Keratinocyte (primary cell): ENCODE results near the gene B3GAT3. TPM values are rescaled to one million over a fixed set of nuclear protein-coding genes. Genes with fewer than 3 reads are reported as not detected.

Experiments used
- DNase-seq: peaks from one replicate; pipeline ENCODE4 v3.0.0-alpha.2; 2011; ENCODE audit warnings: low read depth, missing footprints, low spot score
- FAIRE-seq: peaks from 2 replicates; lab custom pipeline; 2011; peaks lifted over from hg19 to GRCh38; lab: Jason Lieb, UNC
- H2AFZ ChIP-seq: 2 replicates; pipeline ENCODE4 v1.6.0; 2012; ENCODE audit warnings: low read length, control low read depth, inconsistent platforms; ENCODE audit not compliant: control insufficient read depth
- H3K27ac ChIP-seq: 2 replicates; pipeline ENCODE4 v1.5.1; 2011; ENCODE audit warnings: low read length; ENCODE audit not compliant: control insufficient read depth, insufficient read depth
- H3K27me3 ChIP-seq: 3 replicates; pipeline ENCODE4 v1.6.0; 2011; ENCODE audit warnings: low read length; ENCODE audit not compliant: control insufficient read depth, insufficient read depth; ENCODE audit errors: extremely low read depth
- H3K36me3 ChIP-seq, 2 experiments: 2 replicates in 1 of 2; 3 replicates in 1 of 2; pipeline ENCODE4 v1.5.1; 2011; ENCODE audit warnings: low read length in 2 of 2, mild to moderate bottlenecking in 1 of 2; ENCODE audit not compliant: control insufficient read depth in 2 of 2, insufficient read depth in 2 of 2; ENCODE audit errors: extremely low read depth in 1 of 2
- H3K4me1 ChIP-seq: 3 replicates; pipeline ENCODE4 v1.5.1; 2011; ENCODE audit warnings: low read length; ENCODE audit not compliant: control insufficient read depth, insufficient read depth; ENCODE audit errors: extremely low read depth
- H3K4me2 ChIP-seq: 3 replicates; pipeline ENCODE4 v1.6.0; 2011; ENCODE audit warnings: low read depth, low read length; ENCODE audit not compliant: control insufficient read depth, insufficient read depth; ENCODE audit errors: extremely low read depth
- H3K4me3 ChIP-seq, 3 experiments: fragments of 200-600 bp in 1 of 3; sonication (generic) in 1 of 3; 2 replicates in 2 of 3; 3 replicates in 1 of 3; pipeline ENCODE4 v1.5.1; 2011 to 2016; ENCODE audit warnings: low read length in 3 of 3, mild to moderate bottlenecking in 3 of 3, control low read depth in 2 of 3, inconsistent platforms in 1 of 3, low read depth in 1 of 3, mixed read lengths in 1 of 3, mixed run types in 1 of 3, moderate library complexity in 1 of 3; ENCODE audit not compliant: control insufficient read depth in 2 of 3, insufficient read depth in 2 of 3; ENCODE audit errors: extremely low read depth in 1 of 3
- H3K79me2 ChIP-seq: 2 replicates; pipeline ENCODE4 v1.6.0; 2012; ENCODE audit warnings: low read length; ENCODE audit not compliant: control insufficient read depth, insufficient read depth
- H3K9ac ChIP-seq: 3 replicates; pipeline ENCODE4 v1.6.0; 2011; ENCODE audit warnings: low read length; ENCODE audit not compliant: control insufficient read depth, insufficient read depth; ENCODE audit errors: extremely low read depth
- H3K9me1 ChIP-seq: 3 replicates; pipeline ENCODE4 v1.6.0; 2011; ENCODE audit warnings: low read length; ENCODE audit not compliant: control insufficient read depth, insufficient read depth; ENCODE audit errors: extremely low read depth
- H3K9me3 ChIP-seq: 2 replicates; pipeline ENCODE4 v1.5.1; 2012; ENCODE audit warnings: low read depth, low read length; ENCODE audit not compliant: control insufficient read depth
- H4K20me1 ChIP-seq: 3 replicates; pipeline ENCODE4 v1.6.0; 2011; ENCODE audit warnings: low read length; ENCODE audit not compliant: control insufficient read depth, insufficient read depth; ENCODE audit errors: extremely low read depth
- EZH2 ChIP-seq: IDR thresholded peaks from one replicate; pipeline ENCODE4 v1.6.1; 2012; ENCODE audit warnings: inconsistent platforms, mild to moderate bottlenecking, low read length, moderate library complexity
- dilution Hi-C: fragments of 300-500 bp; cut with MboI; formaldehyde crosslinking; loops from one replicate; pipeline ENCODE4 v1.7.0; 2020; ENCODE audit warnings: low sequenced_read_pairs; ENCODE audit not compliant: extremely low pct_ligation_motif_present
- polyA plus RNA-seq, 5 experiments: library from polyadenylated mRNA; depleted of rRNA in 3 of 5; stranded (reverse) in 3 of 5; stranded (forward) in 1 of 5; unstranded in 1 of 5; fragments of >200 nt; gene quantifications; 1 replicate in 1 of 5; 2 replicates in 3 of 5; 3 replicates in 1 of 5; pipeline versions ENCODE4 v1.2.1 to v1.2.3, GENCODE V29; 2011 to 2012; ENCODE audit warnings: missing spikeins in 2 of 5, low read depth in 1 of 5, low replicate concordance in 1 of 5
- TF ChIP-seq, protein P1 (sequence below), 3 experiments: IDR thresholded peaks in 1 of 3; conservative IDR thresholded peaks in 1 of 3; optimal IDR thresholded peaks in 1 of 3; 2 replicates in 2 of 3; 3 replicates in 1 of 3; pipeline versions ENCODE3 to v1.5.1; 2011; ENCODE audit warnings: low read length in 3 of 3, mild to moderate bottlenecking in 3 of 3, moderate library complexity in 2 of 3, control low read depth in 1 of 3, inconsistent platforms in 1 of 3; ENCODE audit not compliant: insufficient read depth in 2 of 3; ENCODE audit errors: extremely low read depth in 1 of 3

B3GAT3 gene
- polyA plus RNA-seq, 1 donor (not counting 4 experiments of a cell fraction or from before 2014, with no cell fraction given), result 15.1 TPM

DNA sequence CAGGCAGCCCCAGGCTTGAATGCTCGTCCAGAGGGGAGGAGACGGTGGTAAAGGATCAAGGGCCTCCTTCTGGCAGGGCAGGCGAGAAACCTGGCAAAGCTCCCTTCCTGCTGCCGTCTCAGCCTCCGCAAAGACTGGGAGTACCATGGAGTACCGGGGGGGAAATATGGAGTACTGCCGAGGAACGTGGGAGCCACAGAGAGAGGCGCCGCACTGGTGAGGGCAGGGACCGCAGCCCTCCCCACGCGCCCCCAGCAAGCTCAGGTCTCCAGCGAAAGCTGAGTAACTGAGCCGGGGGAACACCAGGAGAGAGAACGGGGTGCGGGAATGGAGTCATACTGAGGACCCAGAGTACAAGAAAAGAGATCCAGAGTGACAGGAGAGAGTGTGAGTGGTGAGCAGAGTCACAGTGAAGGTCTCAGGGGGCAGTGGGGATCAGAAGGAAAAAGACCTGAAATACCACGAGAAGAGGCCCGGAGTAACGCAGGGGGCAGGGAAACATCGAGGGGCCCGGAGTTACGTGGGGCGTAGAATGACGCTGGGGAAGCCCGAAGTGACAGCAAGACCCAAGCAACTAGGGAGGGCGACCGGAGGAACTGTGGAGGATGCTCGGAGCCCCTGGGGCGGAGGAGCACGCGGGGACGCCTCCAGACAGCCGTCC is 10.0 kb downstream of the B3GAT3 start:
- H3K79me2 ChIP-seq, result no peaks in the 10 kb centered on the region
- H3K36me3 ChIP-seq, result peaks cover 12 to 20% of the 10 kb centered on the region in 2 experiments
- no peaks in the 10 kb centered on the region for H3K9me1 ChIP-seq
- H3K4me3 ChIP-seq, result peak overlapping the region; percentile 60 to 85 (median 75)
- peak overlapping the region; percentile 78 for H3K9ac ChIP-seq
- peak overlapping the region; percentile 87 for H2AFZ ChIP-seq
- peak overlapping the region; percentile 48 for H3K27ac ChIP-seq
- DNase-seq (no peak), FAIRE-seq (no peak)
- peaks cover 20% of the 10 kb centered on the region for H3K4me1 ChIP-seq
- TF ChIP-seq, protein P1, sequence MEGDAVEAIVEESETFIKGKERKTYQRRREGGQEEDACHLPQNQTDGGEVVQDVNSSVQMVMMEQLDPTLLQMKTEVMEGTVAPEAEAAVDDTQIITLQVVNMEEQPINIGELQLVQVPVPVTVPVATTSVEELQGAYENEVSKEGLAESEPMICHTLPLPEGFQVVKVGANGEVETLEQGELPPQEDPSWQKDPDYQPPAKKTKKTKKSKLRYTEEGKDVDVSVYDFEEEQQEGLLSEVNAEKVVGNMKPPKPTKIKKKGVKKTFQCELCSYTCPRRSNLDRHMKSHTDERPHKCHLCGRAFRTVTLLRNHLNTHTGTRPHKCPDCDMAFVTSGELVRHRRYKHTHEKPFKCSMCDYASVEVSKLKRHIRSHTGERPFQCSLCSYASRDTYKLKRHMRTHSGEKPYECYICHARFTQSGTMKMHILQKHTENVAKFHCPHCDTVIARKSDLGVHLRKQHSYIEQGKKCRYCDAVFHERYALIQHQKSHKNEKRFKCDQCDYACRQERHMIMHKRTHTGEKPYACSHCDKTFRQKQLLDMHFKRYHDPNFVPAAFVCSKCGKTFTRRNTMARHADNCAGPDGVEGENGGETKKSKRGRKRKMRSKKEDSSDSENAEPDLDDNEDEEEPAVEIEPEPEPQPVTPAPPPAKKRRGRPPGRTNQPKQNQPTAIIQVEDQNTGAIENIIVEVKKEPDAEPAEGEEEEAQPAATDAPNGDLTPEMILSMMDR (optimal IDR thresholded peaks at IDR 0.05 in 1 of 3, IDR thresholded peaks at IDR 0.05 in 1 of 3, conservative IDR thresholded peaks at IDR 0.05 in 1 of 3; ENCODE audit: extremely low read depth in 1 of 3, insufficient read depth in 2 of 3, low read length in 3 of 3), result no peak
- no peak for TF ChIP-seq EZH2
- H3K4me2 ChIP-seq, result peak overlapping the region; percentile 78
- dilution Hi-C loops, result no loop called here
- H3K9me3 ChIP-seq, result no peaks in the 10 kb centered on the region
- H4K20me1 ChIP-seq, result no peaks in the 10 kb centered on the region
- H3K27me3 ChIP-seq, result no peaks in the 10 kb centered on the region

DNA sequence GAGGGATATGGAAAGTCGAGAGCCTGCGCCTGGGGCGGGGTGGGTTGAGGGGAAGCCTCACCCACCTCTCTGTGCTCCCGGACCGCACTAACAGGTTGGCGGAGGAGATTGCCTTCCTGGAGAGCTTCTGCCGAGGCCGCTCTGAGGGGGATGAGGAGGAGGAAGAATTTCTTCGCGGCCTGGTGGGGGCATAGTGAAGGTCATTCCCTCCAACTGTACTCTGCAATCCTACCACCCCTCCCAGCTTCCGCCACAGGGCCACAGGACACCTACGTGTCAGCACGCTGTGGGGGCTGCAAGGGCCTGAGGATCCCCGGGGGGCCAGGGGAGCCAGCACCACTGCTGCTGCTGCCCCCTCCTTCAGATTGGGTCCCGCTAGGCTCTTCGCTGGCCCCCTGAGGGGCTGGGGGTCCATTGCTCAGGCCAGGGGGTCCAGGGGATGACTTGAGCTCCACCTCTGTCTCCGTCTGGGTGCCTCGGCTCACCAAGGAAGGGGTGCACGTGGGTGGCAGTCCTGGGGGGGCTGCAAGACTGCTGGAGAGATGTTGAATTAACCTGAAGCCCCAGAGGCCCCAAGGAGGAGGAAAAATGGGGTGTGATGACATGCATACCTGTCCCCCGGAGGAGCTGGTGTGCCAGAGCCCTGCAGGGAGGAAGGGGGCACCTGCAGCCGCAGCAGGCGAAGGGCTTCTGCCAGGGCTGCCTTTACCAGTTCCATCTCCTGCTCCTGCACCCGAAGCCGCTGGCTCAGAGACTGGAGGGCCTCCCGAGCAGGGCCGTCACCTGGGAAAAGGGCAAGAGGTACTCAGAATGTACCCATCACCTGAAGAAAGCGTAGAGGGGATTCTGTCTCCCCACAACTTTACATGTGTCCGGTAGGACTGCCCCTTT is 10.7 kb downstream of the B3GAT3 start:
- no peak for DNase-seq
- no peaks in the 10 kb centered on the region for H3K27me3 ChIP-seq
- no peaks in the 10 kb centered on the region for H3K9me1 ChIP-seq
- peaks cover 20% of the 10 kb centered on the region for H3K4me1 ChIP-seq
- H4K20me1 ChIP-seq, result no peaks in the 10 kb centered on the region
- H3K27ac ChIP-seq, result peak overlapping the region; percentile 48
- peak overlapping the region; percentile 87 for H2AFZ ChIP-seq
- peak overlapping the region; percentile 60 to 85 (median 75) for H3K4me3 ChIP-seq
- H3K79me2 ChIP-seq, result no peaks in the 10 kb centered on the region
- no peaks in the 10 kb centered on the region for H3K9me3 ChIP-seq
- TF ChIP-seq EZH2, result no peak
- TF ChIP-seq, protein P1 (optimal IDR thresholded peaks at IDR 0.05 in 1 of 3, IDR thresholded peaks at IDR 0.05 in 1 of 3, conservative IDR thresholded peaks at IDR 0.05 in 1 of 3; ENCODE audit: extremely low read depth in 1 of 3, insufficient read depth in 2 of 3, low read length in 3 of 3), result no peak
- H3K9ac ChIP-seq, result peak overlapping the region; percentile 78
- H3K36me3 ChIP-seq, result peaks cover 10 to 14% of the 10 kb centered on the region in 2 experiments
- H3K4me2 ChIP-seq, result peak overlapping the region; percentile 78
- no peak for FAIRE-seq
- dilution Hi-C loops, result no loop called here
